Measurements from ENCODE around the gene SUFU.
"Not testable (repeated sequence)": the region's sequence is repeated elsewhere in the genome, so short reads cannot be mapped to it uniquely, and the experiment has no call there.

Gene SUFU

DNA sequence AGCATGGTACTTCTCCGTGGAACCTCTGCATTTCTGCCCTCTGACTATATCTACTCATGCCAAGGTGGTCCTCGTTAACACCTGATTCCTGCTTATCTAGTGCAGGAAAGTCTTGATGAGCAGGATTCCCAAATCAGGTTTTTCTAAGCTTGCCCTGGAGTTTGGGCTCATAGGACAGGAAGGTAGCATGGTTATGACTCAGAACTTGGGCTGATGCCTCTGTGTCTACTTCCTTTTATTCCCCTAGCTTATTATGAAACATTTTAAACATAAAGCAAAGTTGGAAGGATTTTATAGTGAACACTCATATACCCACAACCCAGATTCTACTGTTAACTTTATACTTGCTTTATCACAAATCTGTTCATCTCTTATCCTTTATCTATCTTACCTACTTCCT, 5.6 kb downstream of the SUFU start:
- no peak for FAIRE-seq

DNA sequence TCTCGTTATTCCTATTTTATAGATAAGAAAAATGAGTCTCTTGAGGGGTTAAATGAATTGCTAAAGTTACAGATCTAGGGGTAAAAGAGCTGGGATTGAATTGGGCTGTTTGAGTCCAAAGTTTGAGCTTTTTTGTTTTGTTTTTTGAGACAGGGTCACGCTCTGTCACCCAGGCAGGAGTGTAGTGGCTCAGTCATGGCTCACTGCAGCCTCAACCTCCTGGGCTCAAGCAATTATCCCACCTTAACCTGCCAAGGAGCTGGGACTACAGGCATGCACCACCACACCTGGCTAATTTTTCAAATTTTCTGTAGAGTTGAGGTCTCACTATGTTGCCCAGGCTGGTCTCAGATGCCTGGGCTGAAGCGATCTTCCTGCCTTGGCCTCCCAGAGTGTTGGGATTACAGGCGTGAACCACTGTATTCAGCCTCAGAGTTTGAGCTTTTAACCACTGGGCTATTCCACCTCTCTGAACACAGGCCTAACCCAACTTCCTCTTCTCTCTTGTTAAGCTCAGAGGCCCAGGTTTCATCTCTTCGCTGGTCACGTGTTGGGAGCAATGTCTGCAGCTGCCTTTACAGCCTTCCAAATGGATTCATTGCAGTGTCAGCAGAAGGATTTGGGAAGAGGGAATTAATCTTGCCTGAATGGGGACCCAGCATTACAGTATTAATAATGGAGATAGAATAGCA, 8.0 kb downstream of the SUFU start:
- FAIRE-seq (peak; percentile 96), DNase-seq (ENCODE audit: insufficient read length, low spot score) (peak; percentile 60)

More for the DNA sequence above, 5.6 kb downstream of the SUFU start:
- DNase-seq (ENCODE audit: insufficient read length, low spot score) = no peak

DNA sequence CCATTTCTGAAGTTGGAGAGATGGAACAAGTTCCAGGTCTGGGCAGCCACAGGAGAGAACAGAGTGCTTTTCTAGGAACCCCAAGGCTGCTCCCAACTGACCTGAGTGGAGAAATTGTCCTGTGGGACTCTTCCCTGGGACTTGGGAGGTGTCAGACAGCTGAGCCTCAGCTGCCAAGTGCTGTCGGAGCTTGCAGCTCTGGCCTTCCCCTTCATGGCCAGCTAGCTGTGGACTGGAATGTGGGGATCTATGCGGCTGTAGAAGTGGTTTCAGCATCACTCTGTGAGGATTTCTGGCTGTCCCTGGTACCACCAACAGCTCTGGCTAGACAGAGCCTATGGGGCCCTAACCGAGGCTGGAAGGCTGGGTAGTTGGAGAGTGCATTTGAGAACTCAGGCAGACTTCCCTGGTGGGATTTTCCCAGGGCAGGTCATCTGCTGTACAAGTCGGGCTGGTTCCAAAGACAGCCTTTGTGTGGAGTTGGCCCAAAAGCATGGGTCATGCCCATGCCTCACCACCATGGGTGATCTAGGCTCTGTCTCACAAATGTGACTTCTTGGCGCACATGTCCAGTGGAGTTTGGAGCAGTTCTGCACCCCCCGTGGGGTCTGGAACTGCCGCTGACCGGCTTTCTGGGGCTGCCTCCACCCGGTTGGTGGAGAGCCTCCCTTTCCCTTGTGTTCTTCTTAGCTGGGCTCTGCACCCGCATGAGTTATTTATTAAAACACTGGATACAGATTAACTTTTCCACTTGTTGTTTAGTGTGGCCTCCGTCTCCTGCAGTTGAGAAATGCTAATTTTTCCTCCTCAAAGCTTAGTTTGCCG, 10.9 kb downstream of the SUFU start:
- DNase-seq (ENCODE audit: insufficient read length, low spot score) = no peak
- FAIRE-seq = no peak

DNA sequence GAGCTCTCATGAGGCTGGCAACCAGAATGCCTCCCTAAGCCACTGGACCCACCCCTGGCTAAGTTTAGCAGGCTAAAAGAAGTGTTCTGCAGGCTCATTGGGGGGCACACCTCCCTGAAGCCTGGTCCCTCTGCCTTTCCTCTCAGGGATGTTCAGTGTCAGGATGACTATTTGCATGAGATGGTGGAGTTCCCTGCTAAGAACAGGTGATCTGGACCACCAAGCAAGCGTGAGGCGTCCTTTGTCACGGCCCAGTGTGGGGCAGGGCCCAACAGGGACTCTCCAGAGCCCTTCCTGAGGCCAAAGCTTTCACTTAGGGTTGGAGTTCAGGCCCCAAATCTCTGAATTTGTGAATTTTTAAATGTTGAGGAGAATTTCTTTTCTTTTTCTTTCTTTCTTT, 12.0 kb downstream of the SUFU start:
- FAIRE-seq = no peak
- DNase-seq (ENCODE audit: insufficient read length, low spot score) = no peak

DNA sequence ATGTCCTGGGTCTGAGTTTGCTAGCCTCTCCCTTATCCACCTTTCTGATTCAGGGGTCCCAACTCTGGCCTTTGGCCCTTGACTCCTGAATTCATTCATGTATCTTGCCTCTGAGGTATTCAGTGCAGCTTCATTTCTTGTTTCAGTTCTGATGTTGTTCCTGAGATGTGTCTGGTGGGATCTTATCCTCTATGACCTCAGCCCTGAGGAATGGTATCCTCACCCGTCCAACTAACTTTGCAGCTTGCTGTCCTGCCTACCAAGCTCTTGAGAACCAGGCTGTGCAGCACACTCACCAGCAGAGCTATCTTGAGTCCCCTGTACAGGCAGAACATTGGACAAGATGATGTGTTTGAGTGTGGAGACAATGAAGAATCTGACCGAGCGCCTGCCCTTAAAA, 13.8 kb downstream of the SUFU start:
- DNase-seq (ENCODE audit: insufficient read length, low spot score) = no peak
- peak; percentile 65 for FAIRE-seq

DNA sequence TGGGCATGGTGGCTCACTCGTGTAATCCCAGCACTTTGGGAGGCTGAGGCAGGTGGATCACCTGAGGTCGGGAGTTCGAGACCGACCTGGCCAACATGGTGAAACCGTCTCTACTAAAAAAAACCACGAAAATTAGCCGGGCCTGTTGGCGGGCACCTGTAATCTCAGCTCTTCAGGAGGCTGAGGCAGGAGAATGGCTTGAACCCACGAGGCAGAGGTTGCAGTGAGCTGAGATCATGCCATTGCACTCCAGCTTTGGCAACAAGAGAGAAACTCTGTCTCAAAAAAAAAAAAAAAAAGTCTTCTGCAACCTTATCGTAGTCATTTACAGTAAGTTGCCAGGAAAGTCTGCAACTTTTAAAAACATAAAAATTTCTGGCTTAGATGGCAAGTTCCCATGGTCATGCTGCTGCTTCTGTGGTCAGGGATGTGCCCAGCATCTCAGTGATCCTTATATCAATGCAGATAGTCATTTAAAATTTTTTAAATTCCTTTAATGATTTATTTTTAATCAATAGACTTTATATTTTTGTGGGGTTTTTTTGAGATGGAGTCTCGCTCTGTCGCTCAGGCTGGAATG, 15.6 kb downstream of the SUFU start:
- FAIRE-seq (no peak), DNase-seq (ENCODE audit: insufficient read length, low spot score) (no peak)

DNA sequence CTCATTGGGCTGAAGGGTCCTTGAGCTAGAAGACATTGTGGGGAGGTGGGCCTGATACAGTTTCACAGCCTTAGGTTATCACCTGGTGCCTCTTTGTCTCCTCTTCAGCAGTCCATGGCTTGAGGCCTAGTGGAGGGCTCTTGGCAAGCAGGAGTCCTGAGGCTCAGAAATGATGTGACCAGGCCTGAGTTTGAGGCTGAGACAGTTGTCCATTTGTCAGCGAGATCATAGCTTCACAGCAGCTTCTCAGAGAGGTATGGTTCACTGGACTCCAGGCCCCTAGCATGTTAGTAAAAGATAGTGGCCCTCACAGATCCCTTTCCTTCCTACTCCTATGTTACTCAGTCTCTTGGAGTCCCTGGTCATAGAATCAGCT, 19.1 kb downstream of the SUFU start:
- no peak for DNase-seq (ENCODE audit: insufficient read length, low spot score)
- FAIRE-seq = no peak

DNA sequence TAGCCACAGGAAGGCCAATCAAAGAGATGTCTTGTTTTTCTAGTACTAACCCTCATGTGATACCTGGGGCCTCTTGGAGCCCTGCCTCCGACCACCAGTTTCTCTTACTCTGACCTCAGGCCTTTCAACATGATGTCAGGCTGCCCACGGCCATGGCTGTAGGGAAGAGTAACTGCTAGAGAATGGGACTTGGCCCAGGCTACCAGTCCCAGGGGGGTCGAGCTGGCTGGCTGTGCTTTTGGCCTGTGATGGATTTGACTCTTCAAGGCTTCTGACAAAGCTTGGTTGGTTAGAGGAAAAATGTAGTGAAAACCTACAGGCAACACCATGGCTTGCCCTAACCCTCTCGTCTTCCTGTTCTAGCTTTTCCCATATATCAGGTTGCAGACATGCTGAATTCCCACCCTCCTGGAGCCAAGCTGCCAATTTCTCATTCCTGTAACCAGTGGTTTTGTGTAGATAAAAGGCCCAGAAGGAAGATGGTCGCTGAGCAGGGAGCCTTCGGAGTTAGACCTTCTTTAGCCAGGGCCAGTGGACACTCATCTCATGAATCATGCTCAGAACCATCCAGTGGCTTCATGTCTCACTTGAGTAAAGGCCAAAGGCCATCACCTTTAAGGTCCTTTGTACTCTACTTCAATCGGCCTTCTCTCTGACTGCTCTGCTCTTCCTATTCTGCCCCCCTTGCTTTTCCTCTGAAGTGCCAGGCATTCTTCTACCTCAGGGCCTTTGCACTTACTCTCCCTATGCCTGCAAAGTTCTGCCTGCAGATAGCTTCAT, 19.7 kb downstream of the SUFU start:
- no peak for DNase-seq (ENCODE audit: insufficient read length, low spot score)
- no peak for FAIRE-seq

DNA sequence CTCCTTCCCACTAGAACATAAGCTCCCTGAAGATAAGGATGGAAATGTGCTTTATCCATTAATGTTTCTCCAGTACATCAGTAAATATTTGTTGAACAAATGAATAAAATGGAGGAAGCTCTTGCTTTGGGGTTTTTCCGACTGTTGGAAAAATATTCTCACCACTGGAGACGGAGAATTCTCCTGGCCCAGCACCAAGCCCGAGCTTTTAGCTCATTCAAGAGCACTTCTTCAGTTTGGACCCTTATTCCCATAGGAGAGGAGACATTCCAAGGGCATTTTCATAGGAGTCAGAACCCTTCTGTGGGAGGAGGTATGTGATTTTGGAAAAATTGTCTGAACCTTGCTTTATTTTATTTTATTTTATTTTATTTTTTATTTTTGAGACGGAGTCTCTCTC, 21.0 kb downstream of the SUFU start:
- no peak for FAIRE-seq

DNA sequence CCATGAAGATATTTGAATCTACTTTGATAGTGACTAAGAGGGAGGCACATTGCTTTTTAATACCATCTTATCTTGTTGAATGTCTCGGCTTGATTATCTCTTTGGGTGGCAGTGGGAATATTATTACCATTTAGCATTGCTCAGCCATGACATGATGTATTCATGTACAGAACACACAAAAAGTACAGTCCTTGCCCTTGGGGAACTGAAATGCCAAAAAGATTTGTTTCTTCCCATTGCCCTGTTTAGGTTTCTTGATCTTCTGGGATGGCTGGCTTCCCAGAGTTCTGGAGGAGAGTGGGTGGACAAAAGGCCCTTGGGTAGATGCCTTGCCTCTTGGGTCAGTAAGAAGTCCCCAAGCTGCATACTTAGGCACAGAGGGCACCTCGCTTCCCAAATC, 23.8 kb downstream of the SUFU start:
- no peak for DNase-seq (ENCODE audit: insufficient read length, low spot score)
- no peak for FAIRE-seq

More for the DNA sequence above, 21.0 kb downstream of the SUFU start:
- no peak for DNase-seq (ENCODE audit: insufficient read length, low spot score)

DNA sequence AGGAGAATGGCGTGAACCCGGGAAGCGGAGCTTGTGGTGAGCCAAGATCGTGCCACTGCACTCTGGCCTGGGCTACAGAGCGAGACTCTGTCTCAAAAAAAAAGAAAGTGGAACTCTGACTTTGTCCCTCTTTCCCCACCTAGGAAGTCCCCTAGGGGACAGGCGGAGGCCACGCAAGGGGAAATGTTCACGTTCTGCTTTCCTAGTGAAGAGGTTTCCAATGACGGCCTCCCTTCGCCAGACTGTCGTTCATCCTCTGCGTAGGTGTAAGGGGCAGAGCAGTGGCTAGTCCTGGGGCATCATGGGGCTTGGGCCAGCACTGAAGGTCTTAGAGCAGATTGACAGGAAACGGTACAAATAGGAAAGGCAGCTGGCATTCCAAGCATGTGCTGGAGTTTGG, 30.6 kb downstream of the SUFU start:
- no peak for DNase-seq (ENCODE audit: insufficient read length, low spot score)
- no peak for FAIRE-seq

DNA sequence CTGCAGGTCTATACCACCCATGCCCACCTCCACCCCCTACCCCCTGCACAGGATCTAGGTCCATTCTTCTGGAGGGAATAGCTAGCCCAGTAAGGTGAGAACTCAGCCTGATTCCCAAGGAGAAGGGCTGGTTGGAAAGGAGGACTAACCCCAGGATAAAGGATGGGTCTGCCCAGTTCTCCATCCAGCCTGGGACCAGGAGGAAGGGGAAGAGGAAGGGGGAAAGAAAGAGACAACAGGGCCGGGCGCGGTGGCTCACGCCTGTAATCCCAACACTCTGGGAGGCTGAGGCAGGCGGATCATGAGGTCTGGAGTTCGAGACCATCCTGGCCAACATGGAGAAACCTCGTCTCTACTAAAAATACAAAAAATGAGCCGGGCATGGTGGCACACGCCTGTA, 31.2 kb downstream of the SUFU start:
- DNase-seq (ENCODE audit: insufficient read length, low spot score); FAIRE-seq: not testable (repeated sequence)

DNA sequence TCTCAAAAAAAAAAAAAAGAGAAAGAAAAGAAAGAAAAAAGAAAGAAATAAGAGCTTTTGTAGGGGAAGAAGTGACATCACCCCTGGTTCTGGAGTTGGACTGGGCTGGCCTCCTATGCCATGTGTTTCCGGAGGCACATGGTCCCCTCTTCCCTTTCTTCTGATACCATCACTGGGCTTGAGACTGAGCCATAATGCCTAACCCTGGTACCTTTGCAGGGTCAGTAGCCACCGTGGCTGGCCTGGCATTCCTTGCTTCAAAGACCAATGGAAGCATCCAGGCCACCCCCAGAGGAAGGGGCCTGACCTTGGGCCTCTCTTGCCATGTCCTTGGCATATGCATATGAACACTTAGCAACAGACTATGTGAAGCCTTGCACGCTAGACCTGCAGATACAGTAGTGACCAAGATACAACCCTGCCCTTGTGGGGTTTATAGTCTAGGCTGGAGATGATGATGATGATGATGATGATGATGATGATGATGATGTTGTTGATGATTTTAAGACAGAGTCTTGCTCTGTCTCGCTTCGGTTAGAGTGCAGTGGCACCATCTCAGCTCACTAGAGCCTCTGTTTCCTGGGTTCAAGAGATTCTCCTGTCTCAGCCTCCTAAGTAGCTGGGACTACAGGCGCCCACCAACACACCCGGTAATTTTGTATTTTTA, 31.8 kb downstream of the SUFU start:
- no peak for DNase-seq (ENCODE audit: insufficient read length, low spot score)
- FAIRE-seq = no peak

DNA sequence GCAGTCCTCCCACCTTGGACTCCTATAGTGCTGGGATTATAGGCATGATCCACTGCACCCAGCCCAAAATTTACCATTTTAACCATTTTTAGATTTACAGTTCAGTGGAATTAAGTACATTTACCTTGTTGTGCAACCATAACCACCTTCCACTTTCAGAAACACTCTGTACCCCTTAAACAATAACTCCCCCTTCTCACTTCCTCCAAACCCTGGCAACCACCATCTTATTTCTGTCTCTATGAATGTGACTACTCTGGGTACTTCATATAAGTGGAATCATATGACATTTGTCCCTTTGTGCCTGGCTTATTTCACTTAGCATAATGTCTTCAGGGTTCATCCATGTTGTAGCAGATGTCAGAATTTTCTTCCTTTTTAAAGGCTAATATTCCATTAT, 33.6 kb downstream of the SUFU start:
- FAIRE-seq (peak; percentile 93), DNase-seq (ENCODE audit: insufficient read length, low spot score) (no peak)

DNA sequence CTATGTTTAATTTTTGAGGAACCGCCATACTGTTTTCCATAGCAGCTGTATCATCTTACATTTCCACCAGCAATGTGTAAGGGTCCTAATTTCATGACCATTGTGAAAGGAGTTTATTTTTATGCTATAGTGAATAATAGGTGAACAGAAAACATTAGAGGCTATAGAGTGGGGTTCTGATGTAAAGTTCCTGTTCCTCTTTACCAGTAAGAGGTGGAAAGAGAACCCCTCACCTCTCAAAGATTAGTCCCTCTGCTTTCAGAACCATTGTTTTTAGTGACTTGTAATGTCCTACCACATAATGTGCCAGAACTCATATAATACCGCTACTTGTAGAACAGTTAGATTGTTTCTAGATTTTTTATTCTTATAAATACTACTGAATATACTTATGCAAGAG, 34.2 kb downstream of the SUFU start:
- FAIRE-seq (peak; percentile 21), DNase-seq (ENCODE audit: insufficient read length, low spot score) (no peak)

DNA sequence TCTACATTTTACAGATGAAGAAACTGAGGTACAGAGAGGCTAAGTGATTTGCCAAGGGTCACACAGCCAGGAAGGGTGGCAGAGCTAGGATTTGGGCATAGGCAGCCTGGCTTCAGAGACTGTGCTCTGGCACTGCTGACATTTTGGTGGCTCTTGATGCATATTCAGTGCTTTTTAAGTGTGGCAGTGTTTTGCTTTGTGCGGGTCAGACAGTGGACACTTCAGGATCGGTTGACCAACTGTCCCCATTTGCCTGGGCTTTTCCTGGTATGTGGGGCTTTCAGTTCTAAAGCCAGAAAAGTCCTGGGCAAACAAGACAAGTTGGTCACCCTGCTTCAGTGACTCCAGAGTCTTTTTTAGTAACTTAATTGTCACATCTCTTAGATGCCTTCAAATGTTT, 35.0 kb downstream of the SUFU start:
- FAIRE-seq = peak; percentile 74
- no peak for DNase-seq (ENCODE audit: insufficient read length, low spot score)

DNA sequence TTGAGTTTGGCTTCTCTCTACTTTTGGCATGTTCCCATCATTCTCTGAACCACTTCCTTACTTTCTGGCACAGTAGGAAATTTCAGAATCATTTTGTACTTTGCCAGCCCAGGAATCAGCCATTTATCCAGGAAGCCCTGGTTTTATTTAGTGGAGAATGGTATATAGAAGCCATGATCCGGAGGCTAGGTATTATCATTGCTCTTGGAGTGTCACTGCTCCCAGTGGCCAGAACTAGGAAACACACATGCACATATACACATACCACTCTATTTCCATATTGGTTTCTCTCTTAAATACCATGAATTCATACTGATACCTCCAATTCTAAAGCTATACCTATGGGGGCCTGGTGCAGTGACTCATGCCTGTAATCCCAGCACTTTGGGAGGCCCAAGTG, 36.3 kb downstream of the SUFU start:
- DNase-seq (ENCODE audit: insufficient read length, low spot score) (no peak), FAIRE-seq (peak; percentile 81)

DNA sequence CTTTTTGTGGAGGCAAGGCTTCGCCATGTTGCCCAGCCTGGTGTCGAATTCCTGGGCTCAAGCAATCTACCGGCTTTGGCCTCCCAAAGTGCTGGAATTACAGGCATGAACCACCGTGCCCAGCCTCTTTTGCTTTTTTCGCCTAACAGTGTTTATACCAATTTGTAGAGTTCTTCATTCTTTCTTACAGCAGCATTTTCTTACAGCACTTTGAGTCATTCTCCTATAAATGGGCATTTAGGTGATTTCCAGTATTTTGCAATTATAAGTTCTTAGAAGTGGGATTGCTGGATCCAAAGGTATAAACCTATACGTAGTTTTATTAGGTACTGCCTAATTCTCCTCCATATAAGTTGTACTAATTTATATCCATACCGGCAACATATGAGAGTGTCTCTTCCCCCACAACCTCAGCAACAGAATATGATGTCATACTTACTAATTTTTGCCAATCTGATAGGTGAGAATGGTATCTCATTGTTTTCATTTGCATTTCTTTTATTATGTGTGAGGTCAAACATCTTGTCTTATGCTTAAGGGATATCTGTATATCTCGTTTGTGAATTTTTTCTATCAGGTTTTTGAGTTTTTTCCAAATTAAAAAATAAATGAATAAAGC, 39.1 kb downstream of the SUFU start:
- DNase-seq (ENCODE audit: insufficient read length, low spot score) (no peak), FAIRE-seq (no peak)

DNA sequence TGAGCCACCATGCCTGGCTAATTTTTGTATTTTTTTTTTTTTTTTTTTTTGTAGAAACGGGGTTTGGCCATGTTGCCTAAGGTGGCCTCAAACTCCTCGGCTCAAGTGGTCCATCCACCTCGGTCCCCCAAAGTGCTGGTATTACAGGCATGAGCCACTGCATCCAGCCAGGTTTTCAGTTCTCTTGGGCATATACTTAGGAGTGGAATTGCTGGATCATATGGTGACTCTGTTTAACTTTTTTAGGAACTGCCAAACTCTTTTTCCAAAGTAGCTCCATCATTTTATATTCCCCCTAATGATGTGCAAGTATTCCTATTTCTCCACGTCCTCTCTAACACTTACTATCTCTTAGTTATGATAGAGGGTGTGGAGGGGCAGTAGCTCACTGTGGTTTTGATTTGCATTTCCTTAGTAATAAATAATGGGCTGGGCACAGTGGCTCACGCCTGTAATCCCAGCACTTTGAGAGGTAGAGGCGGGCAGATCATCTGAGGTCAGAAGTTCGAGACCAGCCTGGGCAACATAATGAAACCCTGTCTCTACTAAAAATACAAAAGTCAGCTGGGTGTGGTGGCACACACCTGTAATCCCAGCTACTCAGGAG, 41.6 kb downstream of the SUFU start:
- no peak for FAIRE-seq

DNA sequence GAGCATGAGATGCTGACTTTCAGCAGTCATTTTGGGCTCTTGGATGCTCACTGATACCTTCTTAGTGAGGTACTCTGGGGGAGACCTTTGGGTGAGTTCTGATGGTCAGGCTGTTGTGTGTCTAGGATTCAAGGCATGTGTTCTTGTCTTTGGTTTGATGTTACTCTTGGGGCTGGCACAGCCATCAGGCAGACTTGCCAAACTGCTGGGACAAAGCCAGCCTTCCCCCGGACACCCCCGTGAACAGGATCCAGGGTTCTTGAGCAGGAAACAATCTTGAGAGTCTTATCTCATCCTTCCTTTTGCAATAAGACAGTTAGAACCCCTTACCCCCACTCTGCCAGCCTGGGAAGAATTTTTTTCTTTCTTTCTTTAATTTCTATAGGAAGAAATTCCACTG, 42.2 kb downstream of the SUFU start:
- DNase-seq (ENCODE audit: insufficient read length, low spot score) (no peak), FAIRE-seq (no peak)

More for the DNA sequence above, 41.6 kb downstream of the SUFU start:
- DNase-seq (ENCODE audit: insufficient read length, low spot score) = no peak
